ENCODE results near the gene PPL.

DNA sequence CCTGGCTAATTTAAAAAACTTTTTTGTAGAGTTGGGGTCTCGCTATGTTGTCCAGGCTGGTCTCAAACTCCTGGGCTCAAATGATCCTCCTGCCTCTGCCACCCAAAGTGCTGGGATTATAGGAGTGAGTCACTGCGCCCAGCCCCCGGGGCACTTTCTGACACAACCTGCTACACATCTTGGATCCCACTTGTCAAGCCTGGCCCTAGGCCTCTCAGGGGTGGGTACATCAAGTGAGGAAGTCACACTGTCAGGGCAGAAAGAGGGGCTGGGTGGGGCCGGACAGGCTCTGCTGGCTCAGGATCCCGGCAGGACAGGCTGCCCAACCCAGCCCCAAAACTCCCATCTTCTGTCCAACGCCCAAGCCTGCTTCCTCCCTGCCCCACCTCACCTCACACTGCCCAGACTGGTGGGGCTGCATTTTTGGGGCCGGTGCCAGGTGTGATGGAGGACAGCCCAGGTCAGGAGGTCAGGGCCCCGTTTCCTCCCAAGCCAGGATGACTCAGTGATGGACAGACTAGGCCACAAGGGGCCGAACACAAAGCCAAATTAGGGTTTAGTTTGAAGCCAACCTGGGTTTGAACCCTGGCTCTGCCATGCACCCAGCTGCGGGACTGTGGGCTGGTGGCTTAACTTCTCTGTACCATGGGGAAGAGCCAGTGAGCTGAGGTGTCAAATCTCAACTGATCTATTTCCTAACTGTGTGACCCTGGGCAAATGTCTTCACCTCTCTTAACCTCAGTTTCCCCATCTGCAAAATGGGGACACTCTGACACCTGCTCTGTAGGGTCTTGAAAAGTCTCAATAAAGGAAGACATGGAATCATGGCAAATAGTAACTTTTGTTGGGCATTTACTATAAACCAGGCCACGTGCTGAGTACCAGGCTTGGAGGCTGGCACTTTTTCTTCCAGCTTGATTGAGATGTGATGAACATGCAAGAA, 8.9 kb upstream of the PPL start:
- TF ChIP-seq, protein P1, sequence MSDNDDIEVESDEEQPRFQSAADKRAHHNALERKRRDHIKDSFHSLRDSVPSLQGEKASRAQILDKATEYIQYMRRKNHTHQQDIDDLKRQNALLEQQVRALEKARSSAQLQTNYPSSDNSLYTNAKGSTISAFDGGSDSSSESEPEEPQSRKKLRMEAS (CRISPR knock-in tag; IDR thresholded peaks at IDR 0.05) = no peak
- TF ChIP-seq, protein P2, sequence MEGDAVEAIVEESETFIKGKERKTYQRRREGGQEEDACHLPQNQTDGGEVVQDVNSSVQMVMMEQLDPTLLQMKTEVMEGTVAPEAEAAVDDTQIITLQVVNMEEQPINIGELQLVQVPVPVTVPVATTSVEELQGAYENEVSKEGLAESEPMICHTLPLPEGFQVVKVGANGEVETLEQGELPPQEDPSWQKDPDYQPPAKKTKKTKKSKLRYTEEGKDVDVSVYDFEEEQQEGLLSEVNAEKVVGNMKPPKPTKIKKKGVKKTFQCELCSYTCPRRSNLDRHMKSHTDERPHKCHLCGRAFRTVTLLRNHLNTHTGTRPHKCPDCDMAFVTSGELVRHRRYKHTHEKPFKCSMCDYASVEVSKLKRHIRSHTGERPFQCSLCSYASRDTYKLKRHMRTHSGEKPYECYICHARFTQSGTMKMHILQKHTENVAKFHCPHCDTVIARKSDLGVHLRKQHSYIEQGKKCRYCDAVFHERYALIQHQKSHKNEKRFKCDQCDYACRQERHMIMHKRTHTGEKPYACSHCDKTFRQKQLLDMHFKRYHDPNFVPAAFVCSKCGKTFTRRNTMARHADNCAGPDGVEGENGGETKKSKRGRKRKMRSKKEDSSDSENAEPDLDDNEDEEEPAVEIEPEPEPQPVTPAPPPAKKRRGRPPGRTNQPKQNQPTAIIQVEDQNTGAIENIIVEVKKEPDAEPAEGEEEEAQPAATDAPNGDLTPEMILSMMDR (IDR thresholded peaks at IDR 0.05) = no peak
- TF ChIP-seq NR2C2 (CRISPR knock-in tag; IDR thresholded peaks at IDR 0.05) = no peak
- no peak for TF ChIP-seq FOXJ3 (CRISPR knock-in tag; IDR thresholded peaks at IDR 0.05; ENCODE audit: borderline replicate concordance)
- no peak for TF ChIP-seq TP53 (CRISPR knock-in tag; IDR thresholded peaks at IDR 0.05)
- TF ChIP-seq, protein P3, sequence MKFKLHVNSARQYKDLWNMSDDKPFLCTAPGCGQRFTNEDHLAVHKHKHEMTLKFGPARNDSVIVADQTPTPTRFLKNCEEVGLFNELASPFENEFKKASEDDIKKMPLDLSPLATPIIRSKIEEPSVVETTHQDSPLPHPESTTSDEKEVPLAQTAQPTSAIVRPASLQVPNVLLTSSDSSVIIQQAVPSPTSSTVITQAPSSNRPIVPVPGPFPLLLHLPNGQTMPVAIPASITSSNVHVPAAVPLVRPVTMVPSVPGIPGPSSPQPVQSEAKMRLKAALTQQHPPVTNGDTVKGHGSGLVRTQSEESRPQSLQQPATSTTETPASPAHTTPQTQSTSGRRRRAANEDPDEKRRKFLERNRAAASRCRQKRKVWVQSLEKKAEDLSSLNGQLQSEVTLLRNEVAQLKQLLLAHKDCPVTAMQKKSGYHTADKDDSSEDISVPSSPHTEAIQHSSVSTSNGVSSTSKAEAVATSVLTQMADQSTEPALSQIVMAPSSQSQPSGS (CRISPR knock-in tag; IDR thresholded peaks at IDR 0.05; ENCODE audit: borderline replicate concordance, low read depth) = no peak
- TF ChIP-seq NR3C1 (CRISPR knock-in tag; conservative IDR thresholded peaks at IDR 0.05; ENCODE audit: low read depth) = no peak
- no peak for TF ChIP-seq JUN (CRISPR knock-in tag; IDR thresholded peaks at IDR 0.05)
- TF ChIP-seq CREB1 (CRISPR knock-in tag; IDR thresholded peaks at IDR 0.05) = no peak
- TF ChIP-seq, protein P4, sequence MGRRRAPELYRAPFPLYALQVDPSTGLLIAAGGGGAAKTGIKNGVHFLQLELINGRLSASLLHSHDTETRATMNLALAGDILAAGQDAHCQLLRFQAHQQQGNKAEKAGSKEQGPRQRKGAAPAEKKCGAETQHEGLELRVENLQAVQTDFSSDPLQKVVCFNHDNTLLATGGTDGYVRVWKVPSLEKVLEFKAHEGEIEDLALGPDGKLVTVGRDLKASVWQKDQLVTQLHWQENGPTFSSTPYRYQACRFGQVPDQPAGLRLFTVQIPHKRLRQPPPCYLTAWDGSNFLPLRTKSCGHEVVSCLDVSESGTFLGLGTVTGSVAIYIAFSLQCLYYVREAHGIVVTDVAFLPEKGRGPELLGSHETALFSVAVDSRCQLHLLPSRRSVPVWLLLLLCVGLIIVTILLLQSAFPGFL (CRISPR knock-in tag; IDR thresholded peaks at IDR 0.05; ENCODE audit: borderline replicate concordance) = no peak
- TF ChIP-seq TEAD4 (CRISPR knock-in tag; IDR thresholded peaks at IDR 0.05) = no peak
- TF ChIP-seq, protein P5, sequence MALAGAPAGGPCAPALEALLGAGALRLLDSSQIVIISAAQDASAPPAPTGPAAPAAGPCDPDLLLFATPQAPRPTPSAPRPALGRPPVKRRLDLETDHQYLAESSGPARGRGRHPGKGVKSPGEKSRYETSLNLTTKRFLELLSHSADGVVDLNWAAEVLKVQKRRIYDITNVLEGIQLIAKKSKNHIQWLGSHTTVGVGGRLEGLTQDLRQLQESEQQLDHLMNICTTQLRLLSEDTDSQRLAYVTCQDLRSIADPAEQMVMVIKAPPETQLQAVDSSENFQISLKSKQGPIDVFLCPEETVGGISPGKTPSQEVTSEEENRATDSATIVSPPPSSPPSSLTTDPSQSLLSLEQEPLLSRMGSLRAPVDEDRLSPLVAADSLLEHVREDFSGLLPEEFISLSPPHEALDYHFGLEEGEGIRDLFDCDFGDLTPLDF (CRISPR knock-in tag; IDR thresholded peaks at IDR 0.05) = no peak
- TF ChIP-seq ZNF423 (CRISPR knock-in tag; IDR thresholded peaks at IDR 0.05) = no peak
- TF ChIP-seq, protein P6, sequence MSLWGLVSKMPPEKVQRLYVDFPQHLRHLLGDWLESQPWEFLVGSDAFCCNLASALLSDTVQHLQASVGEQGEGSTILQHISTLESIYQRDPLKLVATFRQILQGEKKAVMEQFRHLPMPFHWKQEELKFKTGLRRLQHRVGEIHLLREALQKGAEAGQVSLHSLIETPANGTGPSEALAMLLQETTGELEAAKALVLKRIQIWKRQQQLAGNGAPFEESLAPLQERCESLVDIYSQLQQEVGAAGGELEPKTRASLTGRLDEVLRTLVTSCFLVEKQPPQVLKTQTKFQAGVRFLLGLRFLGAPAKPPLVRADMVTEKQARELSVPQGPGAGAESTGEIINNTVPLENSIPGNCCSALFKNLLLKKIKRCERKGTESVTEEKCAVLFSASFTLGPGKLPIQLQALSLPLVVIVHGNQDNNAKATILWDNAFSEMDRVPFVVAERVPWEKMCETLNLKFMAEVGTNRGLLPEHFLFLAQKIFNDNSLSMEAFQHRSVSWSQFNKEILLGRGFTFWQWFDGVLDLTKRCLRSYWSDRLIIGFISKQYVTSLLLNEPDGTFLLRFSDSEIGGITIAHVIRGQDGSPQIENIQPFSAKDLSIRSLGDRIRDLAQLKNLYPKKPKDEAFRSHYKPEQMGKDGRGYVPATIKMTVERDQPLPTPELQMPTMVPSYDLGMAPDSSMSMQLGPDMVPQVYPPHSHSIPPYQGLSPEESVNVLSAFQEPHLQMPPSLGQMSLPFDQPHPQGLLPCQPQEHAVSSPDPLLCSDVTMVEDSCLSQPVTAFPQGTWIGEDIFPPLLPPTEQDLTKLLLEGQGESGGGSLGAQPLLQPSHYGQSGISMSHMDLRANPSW (CRISPR knock-in tag; conservative IDR thresholded peaks at IDR 0.05; ENCODE audit: low read depth) = no peak
